ENCODE measurements around the gene SND1.

The SND1 gene

DNA sequence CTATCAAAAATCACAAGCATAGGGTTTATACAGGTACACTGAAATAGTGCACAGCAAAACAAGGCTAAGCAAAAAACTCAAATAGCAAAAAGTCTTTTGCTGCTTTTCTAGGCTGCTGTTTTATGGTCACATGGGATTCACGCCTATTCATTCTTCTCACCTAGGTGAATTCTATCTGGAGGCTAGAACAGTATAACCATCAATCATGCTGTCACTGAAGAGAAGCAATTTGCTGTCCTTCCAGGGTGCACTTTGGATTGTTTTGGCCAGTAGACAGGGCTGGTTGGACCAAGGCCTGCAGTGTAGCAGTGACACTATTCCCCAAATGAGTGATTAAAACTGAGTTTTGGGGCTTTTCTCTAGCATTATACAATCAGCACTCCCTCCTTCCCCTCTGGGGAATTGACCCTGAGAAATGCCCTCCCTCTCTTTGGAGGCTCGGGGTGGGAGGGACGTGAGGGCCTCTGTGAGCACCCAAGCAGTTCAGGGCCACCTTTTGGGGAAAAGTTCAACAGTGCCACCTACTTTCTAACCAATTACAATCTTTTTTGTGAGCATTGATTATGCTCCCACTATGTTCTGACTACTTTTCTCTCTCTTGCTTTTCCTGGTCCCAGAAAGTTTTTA lies 16.2 kb upstream of the SND1 start:
- Histone ChIP-seq H3K9me2 (replicated peaks; ENCODE audit: insufficient read depth, low read length) (no peaks in the 10 kb centered on the region), H3K9me3 (replicated peaks; ENCODE audit: insufficient read depth, low read length) (no peaks in the 10 kb centered on the region), H2AFZ (ENCODE audit: low read length) (no peak overlapping the region), H3K36me3 (replicated peaks; ENCODE audit: insufficient read depth, low read length) (no peaks in the 10 kb centered on the region), H3K4me1 (ENCODE audit: low read length) (no peaks in the 10 kb centered on the region), H3K79me2 (ENCODE audit: low read length) (no peaks in the 10 kb centered on the region), H3K27me3 (replicated peaks; ENCODE audit: insufficient read depth, low read length) (no peaks in the 10 kb centered on the region), H3K4me2 (ENCODE audit: low read depth, low read length) (no peak overlapping the region), H3F3A (ENCODE audit: insufficient read depth, low read length) (no peaks in the 10 kb centered on the region), H3K27ac (ENCODE audit: low read length) (no peak overlapping the region), H3K9ac (ENCODE audit: low read length) (no peak overlapping the region), H3K4me3 (ENCODE audit: low read length) (no peak overlapping the region), H4K20me1 (ENCODE audit: insufficient read depth, low read length) (no peaks in the 10 kb centered on the region)
- no peak for TF ChIP-seq EZH2 (optimal IDR thresholded peaks at IDR 0.05; ENCODE audit: low read depth, low read length)
- no peak for TF ChIP-seq EZH2phosphoT487 (IDR thresholded peaks at IDR 0.05; ENCODE audit: low read length)
- TF ChIP-seq, protein P1, sequence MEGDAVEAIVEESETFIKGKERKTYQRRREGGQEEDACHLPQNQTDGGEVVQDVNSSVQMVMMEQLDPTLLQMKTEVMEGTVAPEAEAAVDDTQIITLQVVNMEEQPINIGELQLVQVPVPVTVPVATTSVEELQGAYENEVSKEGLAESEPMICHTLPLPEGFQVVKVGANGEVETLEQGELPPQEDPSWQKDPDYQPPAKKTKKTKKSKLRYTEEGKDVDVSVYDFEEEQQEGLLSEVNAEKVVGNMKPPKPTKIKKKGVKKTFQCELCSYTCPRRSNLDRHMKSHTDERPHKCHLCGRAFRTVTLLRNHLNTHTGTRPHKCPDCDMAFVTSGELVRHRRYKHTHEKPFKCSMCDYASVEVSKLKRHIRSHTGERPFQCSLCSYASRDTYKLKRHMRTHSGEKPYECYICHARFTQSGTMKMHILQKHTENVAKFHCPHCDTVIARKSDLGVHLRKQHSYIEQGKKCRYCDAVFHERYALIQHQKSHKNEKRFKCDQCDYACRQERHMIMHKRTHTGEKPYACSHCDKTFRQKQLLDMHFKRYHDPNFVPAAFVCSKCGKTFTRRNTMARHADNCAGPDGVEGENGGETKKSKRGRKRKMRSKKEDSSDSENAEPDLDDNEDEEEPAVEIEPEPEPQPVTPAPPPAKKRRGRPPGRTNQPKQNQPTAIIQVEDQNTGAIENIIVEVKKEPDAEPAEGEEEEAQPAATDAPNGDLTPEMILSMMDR (IDR thresholded peaks at IDR 0.05; ENCODE audit: low read length), result no peak
- no peak for DNase-seq

- H3K27ac ChIP-seq (ENCODE audit: low read length), result no peak overlapping the region
- no peaks in the 10 kb centered on the region for H3K36me3 ChIP-seq (replicated peaks; ENCODE audit: insufficient read depth, low read length)
- H3K9me2 ChIP-seq (replicated peaks; ENCODE audit: insufficient read depth, low read length), result no peaks in the 10 kb centered on the region
- no peaks in the 10 kb centered on the region for H3K27me3 ChIP-seq (replicated peaks; ENCODE audit: insufficient read depth, low read length)
- no peaks in the 10 kb centered on the region for H3K9me3 ChIP-seq (replicated peaks; ENCODE audit: insufficient read depth, low read length)
- TF ChIP-seq, protein P1 (IDR thresholded peaks at IDR 0.05; ENCODE audit: low read length), result no peak
- TF ChIP-seq EZH2phosphoT487 (IDR thresholded peaks at IDR 0.05; ENCODE audit: low read length), result no peak
- no peak for TF ChIP-seq EZH2 (optimal IDR thresholded peaks at IDR 0.05; ENCODE audit: low read depth, low read length)
- H3K4me2 ChIP-seq (ENCODE audit: low read depth, low read length), result no peak overlapping the region
- no peaks in the 10 kb centered on the region for H3F3A ChIP-seq (ENCODE audit: insufficient read depth, low read length)
- no peaks in the 10 kb centered on the region for H4K20me1 ChIP-seq (ENCODE audit: insufficient read depth, low read length)
- no peaks in the 10 kb centered on the region for H3K79me2 ChIP-seq (ENCODE audit: low read length)
- H3K4me3 ChIP-seq (ENCODE audit: low read length), result no peak overlapping the region
- no peak for DNase-seq
- H3K4me1 ChIP-seq (ENCODE audit: low read length), result no peaks in the 10 kb centered on the region
- H2AFZ ChIP-seq (ENCODE audit: low read length), result no peak overlapping the region
- H3K9ac ChIP-seq (ENCODE audit: low read length), result no peak overlapping the region
Observed at GRCh38 chr7:127638197-127638596, 13.8 kb upstream of the SND1 start.

GRCh38 chr7:127644484-127644883 lies 7.5 kb upstream of the SND1 start:
- Histone ChIP-seq H3K79me2 (ENCODE audit: low read length) (no peaks in the 10 kb centered on the region), H3F3A (ENCODE audit: insufficient read depth, low read length) (no peaks in the 10 kb centered on the region), H3K4me3 (ENCODE audit: low read length) (no peak overlapping the region), H3K27ac (ENCODE audit: low read length) (no peak overlapping the region), H3K9me2 (replicated peaks; ENCODE audit: insufficient read depth, low read length) (no peaks in the 10 kb centered on the region), H3K4me2 (ENCODE audit: low read depth, low read length) (no peak overlapping the region), H4K20me1 (ENCODE audit: insufficient read depth, low read length) (no peaks in the 10 kb centered on the region), H3K4me1 (ENCODE audit: low read length) (no peaks in the 10 kb centered on the region), H3K9me3 (replicated peaks; ENCODE audit: insufficient read depth, low read length) (no peaks in the 10 kb centered on the region), H3K36me3 (replicated peaks; ENCODE audit: insufficient read depth, low read length) (no peaks in the 10 kb centered on the region), H2AFZ (ENCODE audit: low read length) (no peak overlapping the region), H3K9ac (ENCODE audit: low read length) (no peak overlapping the region), H3K27me3 (replicated peaks; ENCODE audit: insufficient read depth, low read length) (no peaks in the 10 kb centered on the region)
- no peak for DNase-seq
- TF ChIP-seq, protein P1 (IDR thresholded peaks at IDR 0.05; ENCODE audit: low read length), result no peak

All from MM.1S (cell line).